ENCODE data around the gene PTCH1.

DNA sequence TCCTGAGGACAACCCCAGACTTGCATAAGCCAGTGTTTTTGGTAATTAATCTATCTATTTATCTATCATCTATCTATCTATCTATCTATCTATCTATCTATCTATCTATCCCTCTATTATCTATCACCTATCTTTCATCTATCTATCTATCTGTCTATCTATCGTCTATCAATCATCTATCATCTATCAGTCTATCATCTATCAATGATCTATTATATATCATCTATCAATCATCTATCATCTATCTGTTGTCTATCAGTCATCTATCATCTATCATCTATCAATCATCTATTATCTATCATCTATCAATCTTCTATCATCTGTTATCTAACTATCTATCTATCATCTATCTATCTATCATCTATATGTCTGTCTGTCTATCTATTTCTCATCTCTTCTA is 85.5 kb downstream of the PTCH1 start:
- TF ChIP-seq, protein P1, sequence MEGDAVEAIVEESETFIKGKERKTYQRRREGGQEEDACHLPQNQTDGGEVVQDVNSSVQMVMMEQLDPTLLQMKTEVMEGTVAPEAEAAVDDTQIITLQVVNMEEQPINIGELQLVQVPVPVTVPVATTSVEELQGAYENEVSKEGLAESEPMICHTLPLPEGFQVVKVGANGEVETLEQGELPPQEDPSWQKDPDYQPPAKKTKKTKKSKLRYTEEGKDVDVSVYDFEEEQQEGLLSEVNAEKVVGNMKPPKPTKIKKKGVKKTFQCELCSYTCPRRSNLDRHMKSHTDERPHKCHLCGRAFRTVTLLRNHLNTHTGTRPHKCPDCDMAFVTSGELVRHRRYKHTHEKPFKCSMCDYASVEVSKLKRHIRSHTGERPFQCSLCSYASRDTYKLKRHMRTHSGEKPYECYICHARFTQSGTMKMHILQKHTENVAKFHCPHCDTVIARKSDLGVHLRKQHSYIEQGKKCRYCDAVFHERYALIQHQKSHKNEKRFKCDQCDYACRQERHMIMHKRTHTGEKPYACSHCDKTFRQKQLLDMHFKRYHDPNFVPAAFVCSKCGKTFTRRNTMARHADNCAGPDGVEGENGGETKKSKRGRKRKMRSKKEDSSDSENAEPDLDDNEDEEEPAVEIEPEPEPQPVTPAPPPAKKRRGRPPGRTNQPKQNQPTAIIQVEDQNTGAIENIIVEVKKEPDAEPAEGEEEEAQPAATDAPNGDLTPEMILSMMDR (IDR thresholded peaks at IDR 0.05): no peak
- TF ChIP-seq POLR2A (IDR thresholded peaks at IDR 0.05): no peak
